Measurements from ENCODE around the gene ROPN1L.

The ROPN1L gene

DNA sequence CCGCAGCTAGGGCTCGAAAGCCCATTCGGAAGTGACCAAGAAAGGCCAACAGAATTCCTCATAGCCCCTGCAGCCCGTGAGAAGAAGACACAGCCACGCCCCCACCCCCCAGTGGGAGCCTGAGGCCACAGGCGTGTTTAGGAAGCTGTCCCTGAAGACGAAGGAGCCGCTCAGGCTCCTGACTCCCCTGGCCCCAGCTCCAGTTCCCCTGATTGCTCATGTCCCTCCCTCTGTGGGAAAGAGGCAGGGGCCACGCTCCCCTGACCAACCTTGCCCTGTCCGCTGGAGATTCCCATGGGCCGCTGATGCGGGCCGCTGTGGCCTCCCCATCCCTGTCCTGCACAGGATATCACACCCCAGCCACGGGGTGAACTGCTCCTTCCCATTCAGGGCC lies 13.6 kb downstream of the ROPN1L start:
- no peak overlapping the region for H3K4me3 ChIP-seq (ENCODE audit: low read length)
- H3K36me3 ChIP-seq (ENCODE audit: insufficient read depth, low read length) = no peaks in the 10 kb centered on the region
- H3K27me3 ChIP-seq (ENCODE audit: insufficient read depth, low read length) = no peaks in the 10 kb centered on the region
- H2AFZ ChIP-seq (ENCODE audit: low read depth, low read length) = no peak overlapping the region
- H3K4me1 ChIP-seq (ENCODE audit: insufficient read depth, low read length) = peaks cover 17% of the 10 kb centered on the region
- H3K9me3 ChIP-seq (ENCODE audit: low read length) = no peaks in the 10 kb centered on the region

DNA sequence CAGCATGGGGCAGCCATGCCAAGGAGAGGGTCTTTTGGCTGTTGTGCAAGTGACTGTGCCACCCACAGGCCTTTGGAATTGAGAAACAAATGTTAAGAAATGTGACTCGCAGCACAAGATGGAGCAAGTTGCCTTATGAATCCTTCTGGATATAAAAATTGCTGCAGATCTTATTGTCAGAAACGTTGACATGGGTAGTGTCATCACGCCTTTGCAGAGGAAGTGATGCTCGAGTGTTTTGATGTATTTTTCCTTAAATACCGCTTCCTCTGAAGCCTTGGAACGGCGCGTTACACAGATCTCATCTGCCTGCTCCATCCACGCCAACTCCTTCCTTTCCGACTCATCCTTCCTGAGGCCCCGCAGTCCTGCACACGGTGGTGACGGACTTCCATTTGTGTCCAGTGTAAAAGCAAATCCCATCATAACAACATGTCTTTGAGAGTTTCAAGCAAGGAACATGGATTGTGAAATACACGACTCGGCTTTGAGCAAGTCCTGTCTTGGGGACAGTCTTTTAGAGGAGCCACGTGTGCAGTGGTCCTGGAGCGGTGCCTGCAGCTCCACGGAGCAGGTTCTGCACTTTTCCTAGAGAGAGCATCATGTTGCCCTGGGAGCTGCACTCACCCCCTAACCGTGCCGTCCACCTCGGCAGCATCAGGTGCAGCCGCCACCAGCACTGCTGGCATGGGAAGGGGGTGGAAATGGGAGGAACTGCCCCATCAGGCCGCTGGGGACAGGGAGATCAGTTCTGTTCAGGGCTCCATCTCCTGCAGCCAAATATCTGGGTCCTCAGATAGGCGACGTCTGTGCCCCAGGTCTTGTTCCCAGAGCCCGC lies 15.1 kb downstream of the ROPN1L start:
- Histone ChIP-seq H3K4me1 (ENCODE audit: insufficient read depth, low read length) (peaks cover 17% of the 10 kb centered on the region), H3K36me3 (ENCODE audit: insufficient read depth, low read length) (no peaks in the 10 kb centered on the region), H2AFZ (ENCODE audit: low read depth, low read length) (no peak overlapping the region), H3K9me3 (ENCODE audit: low read length) (no peaks in the 10 kb centered on the region), H3K27me3 (ENCODE audit: insufficient read depth, low read length) (no peaks in the 10 kb centered on the region), H3K4me3 (ENCODE audit: low read length) (no peak overlapping the region)

DNA sequence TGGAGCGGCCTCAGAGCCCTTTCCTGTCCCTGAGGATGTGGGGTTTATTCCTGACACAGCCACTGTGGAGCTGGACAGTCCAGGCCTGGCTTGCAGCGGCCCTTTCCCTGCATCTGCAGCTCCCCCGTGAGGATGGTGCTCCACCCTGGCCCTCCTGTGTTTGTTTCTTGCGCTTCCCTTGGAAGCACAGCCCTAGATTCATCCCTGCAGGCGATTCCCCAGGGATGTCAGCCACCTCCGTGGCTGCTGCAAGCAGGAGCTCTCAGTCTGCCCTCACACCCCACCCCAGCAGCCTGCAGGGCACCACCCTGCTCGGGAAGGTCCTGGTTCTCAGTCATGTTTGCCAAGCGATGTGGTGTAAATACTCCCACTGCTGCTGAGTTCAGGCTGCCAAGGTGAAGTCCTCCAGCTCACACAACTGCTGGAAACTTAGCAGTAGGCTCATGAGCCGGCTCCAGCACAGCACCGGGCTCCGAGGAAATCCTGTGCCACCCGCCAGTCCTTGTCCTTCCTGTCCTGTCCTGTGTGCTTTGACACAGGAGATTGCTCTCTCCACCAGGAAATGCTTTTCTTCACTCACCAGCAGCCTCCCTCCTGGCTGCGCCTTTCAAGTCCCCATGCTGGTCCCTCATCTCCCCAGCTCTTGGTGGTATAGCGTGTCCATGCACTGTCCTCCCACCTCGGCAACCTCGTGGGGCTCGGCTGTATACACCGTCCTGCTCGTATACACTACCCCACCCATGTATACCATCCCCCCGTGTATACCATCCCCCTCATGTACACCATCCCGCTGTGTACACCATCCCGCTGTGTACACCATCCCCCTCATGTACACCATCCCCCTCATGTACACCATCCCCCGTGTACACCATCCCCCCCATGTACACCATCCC lies 16.2 kb downstream of the ROPN1L start:
- H3K27me3 ChIP-seq (ENCODE audit: insufficient read depth, low read length) = no peaks in the 10 kb centered on the region
- H3K4me3 ChIP-seq (ENCODE audit: low read length) = no peak overlapping the region
- H3K9me3 ChIP-seq (ENCODE audit: low read length) = no peaks in the 10 kb centered on the region
- H3K4me1 ChIP-seq (ENCODE audit: insufficient read depth, low read length) = peaks cover 15% of the 10 kb centered on the region
- H2AFZ ChIP-seq (ENCODE audit: low read depth, low read length) = no peak overlapping the region
- no peaks in the 10 kb centered on the region for H3K36me3 ChIP-seq (ENCODE audit: insufficient read depth, low read length)

DNA sequence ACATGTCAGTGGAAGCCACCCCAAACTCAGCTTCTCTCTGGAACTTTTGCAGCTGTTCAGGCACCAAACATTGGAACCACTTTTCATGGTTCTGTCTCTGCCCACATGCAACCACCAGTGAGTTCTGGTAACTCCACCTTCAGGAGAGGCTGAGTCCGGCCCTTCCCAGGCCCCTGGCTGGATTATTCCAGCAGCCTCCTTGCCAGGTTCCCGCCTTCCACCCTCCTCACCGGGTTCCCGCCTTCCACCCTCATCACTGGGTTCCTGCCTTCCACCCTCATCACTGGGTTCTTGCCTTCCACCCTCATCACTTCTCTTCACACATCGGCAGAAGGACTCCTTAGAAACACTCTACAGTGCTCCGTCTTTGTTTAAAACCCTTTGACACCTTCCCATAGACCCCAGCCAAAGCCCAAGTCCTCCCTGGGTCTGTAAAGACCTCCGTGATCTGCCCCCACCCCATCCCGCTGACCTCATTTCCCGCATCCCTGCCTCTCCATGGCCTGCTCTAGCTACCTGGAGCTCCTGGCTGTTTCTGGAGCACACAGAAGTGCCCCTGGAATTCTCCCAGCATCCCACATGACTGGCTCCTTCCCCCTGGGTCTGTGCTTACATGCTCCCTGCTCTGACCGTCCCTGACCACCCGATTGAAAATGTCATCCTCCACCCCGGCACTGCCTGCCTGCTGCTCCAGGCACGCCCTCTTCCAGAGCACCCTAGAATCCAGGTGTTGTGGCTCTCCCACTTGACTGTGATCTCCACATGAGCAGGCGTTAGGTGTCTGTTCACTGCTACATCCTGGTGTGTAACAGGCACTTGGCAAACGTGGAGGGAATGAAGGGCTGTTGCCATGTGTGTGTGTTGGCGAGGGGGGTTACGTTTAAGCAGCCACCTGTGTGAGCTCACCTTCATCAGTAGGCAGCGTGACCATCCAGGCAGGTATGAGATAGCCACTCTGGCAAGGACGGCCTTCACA lies 17.7 kb downstream of the ROPN1L start:
- no peak overlapping the region for H2AFZ ChIP-seq (ENCODE audit: low read depth, low read length)
- H3K4me1 ChIP-seq (ENCODE audit: insufficient read depth, low read length) = peaks cover 14% of the 10 kb centered on the region
- no peaks in the 10 kb centered on the region for H3K27me3 ChIP-seq (ENCODE audit: insufficient read depth, low read length)
- H3K4me3 ChIP-seq (ENCODE audit: low read length) = no peak overlapping the region
- H3K9me3 ChIP-seq (ENCODE audit: low read length) = no peaks in the 10 kb centered on the region
- no peaks in the 10 kb centered on the region for H3K36me3 ChIP-seq (ENCODE audit: insufficient read depth, low read length)

- Histone ChIP-seq H2AFZ (ENCODE audit: low read depth, low read length) (no peak overlapping the region), H3K4me3 (ENCODE audit: low read length) (no peak overlapping the region), H3K27me3 (ENCODE audit: insufficient read depth, low read length) (no peaks in the 10 kb centered on the region), H3K9me3 (ENCODE audit: low read length) (no peaks in the 10 kb centered on the region), H3K36me3 (ENCODE audit: insufficient read depth, low read length) (no peaks in the 10 kb centered on the region), H3K4me1 (ENCODE audit: insufficient read depth, low read length) (peaks cover 6% of the 10 kb centered on the region)
These were observed 18.7 kb downstream of the ROPN1L start for GRCh38 chr5:10460252-10460906.

DNA sequence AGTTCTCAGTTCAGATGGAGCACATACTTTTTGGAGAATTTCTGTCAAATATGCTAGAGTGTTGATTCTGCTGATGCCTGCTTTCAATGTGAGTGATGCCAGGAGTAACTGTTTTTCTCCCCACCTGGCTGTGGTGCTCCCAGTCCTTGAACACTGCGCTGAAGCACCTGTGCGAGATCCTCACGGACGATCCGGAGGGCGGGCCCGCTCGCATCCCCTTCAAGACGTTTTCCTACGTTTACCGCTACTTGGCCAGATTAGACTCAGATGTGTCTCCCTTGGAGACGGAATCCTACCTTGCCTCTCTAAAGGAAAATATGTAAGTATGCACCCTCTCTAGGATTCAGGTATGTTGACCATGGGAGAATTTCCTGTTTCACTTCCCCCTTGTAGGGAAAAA lies 19.4 kb downstream of the ROPN1L start:
- Histone ChIP-seq H3K36me3 (ENCODE audit: insufficient read depth, low read length) (no peaks in the 10 kb centered on the region), H3K27me3 (ENCODE audit: insufficient read depth, low read length) (no peaks in the 10 kb centered on the region), H3K4me1 (ENCODE audit: insufficient read depth, low read length) (peaks cover 2% of the 10 kb centered on the region), H2AFZ (ENCODE audit: low read depth, low read length) (no peak overlapping the region), H3K4me3 (ENCODE audit: low read length) (no peak overlapping the region), H3K9me3 (ENCODE audit: low read length) (no peaks in the 10 kb centered on the region)

- Histone ChIP-seq H3K4me1 (ENCODE audit: insufficient read depth, low read length) (peaks cover 8% of the 10 kb centered on the region), H3K27me3 (ENCODE audit: insufficient read depth, low read length) (no peaks in the 10 kb centered on the region), H3K9me3 (ENCODE audit: low read length) (no peaks in the 10 kb centered on the region), H2AFZ (ENCODE audit: low read depth, low read length) (no peak overlapping the region), H3K4me3 (ENCODE audit: low read length) (no peak overlapping the region), H3K36me3 (ENCODE audit: insufficient read depth, low read length) (no peaks in the 10 kb centered on the region)
These were observed 20.4 kb downstream of the ROPN1L start for GRCh38 chr5:10461904-10462555.

DNA sequence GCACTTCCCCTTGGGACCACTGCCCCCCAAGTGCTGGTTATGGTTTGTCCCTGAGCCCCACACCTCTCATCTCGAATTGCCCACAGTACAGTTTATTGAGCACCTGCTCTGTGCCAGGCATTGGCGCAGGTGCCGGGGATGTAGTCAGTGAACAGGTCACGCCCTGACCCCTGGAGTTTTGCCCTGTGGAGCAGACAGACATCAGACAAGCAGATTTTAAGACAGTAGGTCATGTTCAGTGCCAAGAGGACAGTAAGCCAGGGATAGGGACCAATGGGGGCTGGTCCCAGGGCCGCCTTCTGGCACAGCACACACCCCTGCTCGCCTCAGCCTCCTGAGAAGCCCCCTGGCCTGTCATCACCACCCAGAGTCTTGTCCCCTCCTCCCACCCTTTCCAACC lies 21.9 kb downstream of the ROPN1L start:
- H3K9me3 ChIP-seq (ENCODE audit: low read length) = no peaks in the 10 kb centered on the region
- no peak overlapping the region for H3K4me3 ChIP-seq (ENCODE audit: low read length)

GRCh38 chr5:10464173-10464572 lies 22.5 kb downstream of the ROPN1L start:
- Histone ChIP-seq H3K4me3 (ENCODE audit: low read length) (no peak overlapping the region), H3K27me3 (ENCODE audit: insufficient read depth, low read length) (no peaks in the 10 kb centered on the region), H3K36me3 (ENCODE audit: insufficient read depth, low read length) (no peaks in the 10 kb centered on the region), H2AFZ (ENCODE audit: low read depth, low read length) (no peak overlapping the region), H3K9me3 (ENCODE audit: low read length) (no peaks in the 10 kb centered on the region), H3K4me1 (ENCODE audit: insufficient read depth, low read length) (peaks cover 17% of the 10 kb centered on the region)

More for the DNA sequence above, 21.9 kb downstream of the ROPN1L start:
- H2AFZ ChIP-seq (ENCODE audit: low read depth, low read length) = no peak overlapping the region
- no peaks in the 10 kb centered on the region for H3K27me3 ChIP-seq (ENCODE audit: insufficient read depth, low read length)
- H3K4me1 ChIP-seq (ENCODE audit: insufficient read depth, low read length) = peaks cover 17% of the 10 kb centered on the region
- H3K36me3 ChIP-seq (ENCODE audit: insufficient read depth, low read length) = no peaks in the 10 kb centered on the region

DNA sequence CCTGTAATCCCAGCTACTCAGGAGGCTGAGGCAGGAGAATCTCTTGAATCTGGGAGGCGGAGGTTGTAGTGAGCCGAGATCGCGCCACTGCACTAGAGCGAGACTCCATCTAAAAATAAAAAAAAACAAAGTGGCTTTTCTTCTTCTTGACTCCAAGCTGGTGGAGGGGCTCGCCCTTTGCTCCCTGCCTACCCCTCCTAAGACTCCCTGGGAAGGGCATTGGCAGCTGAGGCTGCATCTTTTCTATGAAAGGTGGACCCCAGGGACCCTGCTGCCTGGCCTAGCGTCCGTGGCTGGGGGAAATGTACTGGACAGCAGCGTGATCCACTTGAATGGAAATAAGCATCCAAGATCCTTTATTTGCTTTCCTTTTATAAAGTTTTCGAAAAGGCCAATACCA lies 24.0 kb downstream of the ROPN1L start:
- H3K36me3 ChIP-seq (ENCODE audit: insufficient read depth, low read length) = no peaks in the 10 kb centered on the region
- no peaks in the 10 kb centered on the region for H3K27me3 ChIP-seq (ENCODE audit: insufficient read depth, low read length)
- no peak overlapping the region for H2AFZ ChIP-seq (ENCODE audit: low read depth, low read length)
- no peak overlapping the region for H3K4me3 ChIP-seq (ENCODE audit: low read length)
- H3K4me1 ChIP-seq (ENCODE audit: insufficient read depth, low read length) = peaks cover 17% of the 10 kb centered on the region
- H3K9me3 ChIP-seq (ENCODE audit: low read length) = no peaks in the 10 kb centered on the region

DNA sequence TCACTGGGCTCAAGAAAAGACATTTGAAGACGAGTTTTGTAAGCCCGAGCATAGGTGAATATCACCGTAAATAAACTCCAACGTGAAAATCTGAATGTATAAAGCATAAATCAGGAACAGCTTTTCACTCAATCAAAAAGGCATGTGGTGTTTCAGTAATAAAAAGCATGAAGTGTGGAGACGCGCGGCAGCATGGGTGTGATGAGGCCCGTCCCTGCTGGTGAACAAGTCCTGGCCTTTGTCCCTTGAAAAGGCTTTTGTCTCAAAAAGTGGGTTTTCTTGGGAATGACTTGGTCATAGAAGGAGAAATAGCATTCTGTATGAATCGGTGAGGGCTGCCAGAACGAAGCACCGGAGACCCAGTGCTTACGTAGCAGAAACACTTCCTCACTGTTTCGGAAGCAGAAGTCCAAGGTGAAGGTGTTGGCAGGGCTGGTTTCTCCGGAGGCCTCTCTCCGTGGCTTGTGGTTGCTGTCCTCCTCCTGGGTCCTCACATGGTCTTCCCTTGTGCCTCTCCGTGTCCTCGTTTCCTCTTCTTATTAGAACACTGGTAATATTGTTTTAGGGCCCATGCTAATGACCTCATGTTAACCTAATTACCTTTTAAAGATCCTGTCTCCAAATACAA lies 24.9 kb downstream of the ROPN1L start:
- Histone ChIP-seq H3K9me3 (ENCODE audit: low read length) (no peaks in the 10 kb centered on the region), H3K4me1 (ENCODE audit: insufficient read depth, low read length) (peaks cover 17% of the 10 kb centered on the region), H3K27me3 (ENCODE audit: insufficient read depth, low read length) (no peaks in the 10 kb centered on the region), H3K36me3 (ENCODE audit: insufficient read depth, low read length) (no peaks in the 10 kb centered on the region), H2AFZ (ENCODE audit: low read depth, low read length) (no peak overlapping the region), H3K4me3 (ENCODE audit: low read length) (no peak overlapping the region)

Data from neuron (in vitro differentiated cells).